Measurements from ENCODE around the gene TANGO2. TPM values are rescaled to one million over a fixed set of nuclear protein-coding genes. Genes with fewer than 3 reads are reported as not detected.

Gene TANGO2
- total and polyA plus RNA-seq, 9 of the 15 experiments (the other 6 are each of a cell fraction or from before 2014, with no cell fraction given) = 15.5 to 94.9 (median 70.1) TPM

- TF ChIP-seq MCM2 (IDR thresholded peaks at IDR 0.05; ENCODE audit: low read depth) (no peak), NR3C1 (CRISPR knock-in tag; IDR thresholded peaks at IDR 0.05) (no peak), L3MBTL2 (IDR thresholded peaks at IDR 0.05) (no peak), ERF (CRISPR knock-in tag; IDR thresholded peaks at IDR 0.05) (no peak), CGGBP1 (CRISPR knock-in tag; IDR thresholded peaks at IDR 0.05) (no peak), RCOR1 (IDR thresholded peaks at IDR 0.05; ENCODE audit: borderline replicate concordance in 1 of 2, low read depth in 2 of 2, low read length in 2 of 2) (peak; percentile 66 to 86; a peak in 3 of 4 replicates), NFIX (CRISPR knock-in tag; IDR thresholded peaks at IDR 0.05; ENCODE audit: low read depth) (no peak), ZNF134 (CRISPR knock-in tag; conservative IDR thresholded peaks at IDR 0.05) (no peak), CREB5 (CRISPR knock-in tag; IDR thresholded peaks at IDR 0.05) (peak; percentile 13; the same call in 1 of the 2 replicates), POLR2H (tag; IDR thresholded peaks at IDR 0.05; ENCODE audit: low read depth) (no peak), ZFP1 (CRISPR knock-in tag; IDR thresholded peaks at IDR 0.05) (no peak), DIDO1 (tag; IDR thresholded peaks at IDR 0.05; ENCODE audit: low read depth) (no peak), EP300 (IDR thresholded peaks at IDR 0.05; ENCODE audit: low read length) (peak; percentile 69; the same call in 1 of the 2 replicates), ZBTB43 (CRISPR knock-in tag; IDR thresholded peaks at IDR 0.05) (no peak), ZNF146 (CRISPR knock-in tag; IDR thresholded peaks at IDR 0.05; ENCODE audit: unreplicated experiment) (no peak), MEIS2 (IDR thresholded peaks at IDR 0.05; ENCODE audit: partially characterized antibody) (no peak), TBL1XR1 (IDR thresholded peaks at IDR 0.05; ENCODE audit: low read length in 2 of 2) (peak in 1 of 2 experiments; percentile 18; a peak in 1 of 4 replicates)
- TF ChIP-seq, protein P1, sequence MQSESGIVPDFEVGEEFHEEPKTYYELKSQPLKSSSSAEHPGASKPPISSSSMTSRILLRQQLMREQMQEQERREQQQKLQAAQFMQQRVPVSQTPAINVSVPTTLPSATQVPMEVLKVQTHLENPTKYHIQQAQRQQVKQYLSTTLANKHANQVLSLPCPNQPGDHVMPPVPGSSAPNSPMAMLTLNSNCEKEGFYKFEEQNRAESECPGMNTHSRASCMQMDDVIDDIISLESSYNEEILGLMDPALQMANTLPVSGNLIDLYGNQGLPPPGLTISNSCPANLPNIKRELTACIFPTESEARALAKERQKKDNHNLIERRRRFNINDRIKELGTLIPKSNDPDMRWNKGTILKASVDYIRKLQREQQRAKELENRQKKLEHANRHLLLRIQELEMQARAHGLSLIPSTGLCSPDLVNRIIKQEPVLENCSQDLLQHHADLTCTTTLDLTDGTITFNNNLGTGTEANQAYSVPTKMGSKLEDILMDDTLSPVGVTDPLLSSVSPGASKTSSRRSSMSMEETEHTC (IDR thresholded peaks at IDR 0.05) = no peak
- TF ChIP-seq, protein P2, sequence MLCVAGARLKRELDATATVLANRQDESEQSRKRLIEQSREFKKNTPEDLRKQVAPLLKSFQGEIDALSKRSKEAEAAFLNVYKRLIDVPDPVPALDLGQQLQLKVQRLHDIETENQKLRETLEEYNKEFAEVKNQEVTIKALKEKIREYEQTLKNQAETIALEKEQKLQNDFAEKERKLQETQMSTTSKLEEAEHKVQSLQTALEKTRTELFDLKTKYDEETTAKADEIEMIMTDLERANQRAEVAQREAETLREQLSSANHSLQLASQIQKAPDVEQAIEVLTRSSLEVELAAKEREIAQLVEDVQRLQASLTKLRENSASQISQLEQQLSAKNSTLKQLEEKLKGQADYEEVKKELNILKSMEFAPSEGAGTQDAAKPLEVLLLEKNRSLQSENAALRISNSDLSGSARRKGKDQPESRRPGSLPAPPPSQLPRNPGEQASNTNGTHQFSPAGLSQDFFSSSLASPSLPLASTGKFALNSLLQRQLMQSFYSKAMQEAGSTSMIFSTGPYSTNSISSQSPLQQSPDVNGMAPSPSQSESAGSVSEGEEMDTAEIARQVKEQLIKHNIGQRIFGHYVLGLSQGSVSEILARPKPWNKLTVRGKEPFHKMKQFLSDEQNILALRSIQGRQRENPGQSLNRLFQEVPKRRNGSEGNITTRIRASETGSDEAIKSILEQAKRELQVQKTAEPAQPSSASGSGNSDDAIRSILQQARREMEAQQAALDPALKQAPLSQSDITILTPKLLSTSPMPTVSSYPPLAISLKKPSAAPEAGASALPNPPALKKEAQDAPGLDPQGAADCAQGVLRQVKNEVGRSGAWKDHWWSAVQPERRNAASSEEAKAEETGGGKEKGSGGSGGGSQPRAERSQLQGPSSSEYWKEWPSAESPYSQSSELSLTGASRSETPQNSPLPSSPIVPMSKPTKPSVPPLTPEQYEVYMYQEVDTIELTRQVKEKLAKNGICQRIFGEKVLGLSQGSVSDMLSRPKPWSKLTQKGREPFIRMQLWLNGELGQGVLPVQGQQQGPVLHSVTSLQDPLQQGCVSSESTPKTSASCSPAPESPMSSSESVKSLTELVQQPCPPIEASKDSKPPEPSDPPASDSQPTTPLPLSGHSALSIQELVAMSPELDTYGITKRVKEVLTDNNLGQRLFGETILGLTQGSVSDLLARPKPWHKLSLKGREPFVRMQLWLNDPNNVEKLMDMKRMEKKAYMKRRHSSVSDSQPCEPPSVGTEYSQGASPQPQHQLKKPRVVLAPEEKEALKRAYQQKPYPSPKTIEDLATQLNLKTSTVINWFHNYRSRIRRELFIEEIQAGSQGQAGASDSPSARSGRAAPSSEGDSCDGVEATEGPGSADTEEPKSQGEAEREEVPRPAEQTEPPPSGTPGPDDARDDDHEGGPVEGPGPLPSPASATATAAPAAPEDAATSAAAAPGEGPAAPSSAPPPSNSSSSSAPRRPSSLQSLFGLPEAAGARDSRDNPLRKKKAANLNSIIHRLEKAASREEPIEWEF (CRISPR knock-in tag; IDR thresholded peaks at IDR 0.05) = no peak
Observed at GRCh38 chr22:20071524-20071972, 50.6 kb downstream of the TANGO2 start (continued).

Data from K562 (cell line).